NT2/D1 (cell line): ENCODE results near the gene PSORS1C1.

Source experiments
- DNase-seq: peaks from one replicate; pipeline ENCODE4 v3.0.0-alpha.2; 2011; ENCODE audit warnings: low read depth, low spot score
- H3K27me3 ChIP-seq: 2 replicates; pipeline ENCODE4 v1.6.0; 2011; ENCODE audit warnings: mild to moderate bottlenecking; ENCODE audit not compliant: insufficient read length, insufficient read depth
- H3K36me3 ChIP-seq: 2 replicates; pipeline ENCODE4 v1.6.1; 2011; ENCODE audit warnings: mild to moderate bottlenecking, low read length, mixed read lengths; ENCODE audit not compliant: insufficient read depth, insufficient read length
- H3K4me1 ChIP-seq: 2 replicates; pipeline ENCODE4 v1.5.1; 2011; ENCODE audit not compliant: insufficient read depth, insufficient read length
- H3K4me3 ChIP-seq: 2 replicates; pipeline ENCODE4 v1.5.1; 2011; ENCODE audit warnings: low read depth; ENCODE audit not compliant: insufficient read length
- H3K9ac ChIP-seq: 2 replicates; pipeline ENCODE4 v1.6.0; 2011; ENCODE audit warnings: low read depth; ENCODE audit not compliant: insufficient read length
- H3K9me3 ChIP-seq: 2 replicates; pipeline ENCODE4 v1.5.1; 2011; ENCODE audit warnings: mild to moderate bottlenecking, low read length; ENCODE audit not compliant: insufficient read depth
- SUZ12 ChIP-seq: IDR thresholded peaks from 2 replicates; pipeline ENCODE4 v1.6.1; 2011; ENCODE audit not compliant: insufficient read length, insufficient read depth; ENCODE audit errors: extremely low read depth
- YY1 ChIP-seq: IDR thresholded peaks from 2 replicates; pipeline ENCODE4 v1.6.1; 2011; ENCODE audit not compliant: insufficient read length, insufficient read depth
- ZNF274 ChIP-seq: IDR thresholded peaks from 2 replicates; pipeline ENCODE4 v1.6.1; 2011; ENCODE audit warnings: mild to moderate bottlenecking, low read depth, low read length

The PSORS1C1 gene

GRCh38 chr6:31114970-31115849, 610 bp downstream of the PSORS1C1 start:
- Histone ChIP-seq H3K4me3 (peak overlapping the region; percentile 8), H3K9ac (peak overlapping the region; percentile 36), H3K4me1 (peaks cover 14% of the 10 kb centered on the region), H3K27me3 (no peaks in the 10 kb centered on the region), H3K9me3 (no peaks in the 10 kb centered on the region; the same call in 1 of the 2 replicates), H3K36me3 (peaks cover 10% of the 10 kb centered on the region)
- TF ChIP-seq ZNF274 (no peak), SUZ12 (no peak), YY1 (no peak)
- DNase-seq: no peak

GRCh38 chr6:31115941-31116560, 1.5 kb downstream of the PSORS1C1 start:
- Histone ChIP-seq H3K4me3 (no peak overlapping the region), H3K9me3 (no peaks in the 10 kb centered on the region; the same call in 1 of the 2 replicates), H3K4me1 (peaks cover 12% of the 10 kb centered on the region), H3K9ac (no peak overlapping the region), H3K27me3 (no peaks in the 10 kb centered on the region), H3K36me3 (peaks cover 10% of the 10 kb centered on the region)
- TF ChIP-seq ZNF274: no peak
- TF ChIP-seq YY1: no peak
- no peak for TF ChIP-seq SUZ12
- DNase-seq: no peak

GRCh38 chr6:31116661-31117385, 2.2 kb downstream of the PSORS1C1 start:
- no peaks in the 10 kb centered on the region; the same call in 1 of the 2 replicates for H3K9me3 ChIP-seq
- H3K9ac ChIP-seq: no peak overlapping the region
- H3K4me3 ChIP-seq: no peak overlapping the region
- TF ChIP-seq ZNF274: no peak
- TF ChIP-seq SUZ12: no peak
- no peak for TF ChIP-seq YY1
- peaks cover 12% of the 10 kb centered on the region for H3K4me1 ChIP-seq
- peaks cover 10% of the 10 kb centered on the region for H3K36me3 ChIP-seq
- H3K27me3 ChIP-seq: no peaks in the 10 kb centered on the region
- DNase-seq: no peak

GRCh38 chr6:31118178-31118577, 3.6 kb downstream of the PSORS1C1 start:
- TF ChIP-seq YY1: no peak
- TF ChIP-seq SUZ12: no peak
- no peak for TF ChIP-seq ZNF274

GRCh38 chr6:31120151-31120915, 5.7 kb downstream of the PSORS1C1 start, which contains the start of gene CDSN:
Gene CDSN (minus strand): TSS chr6:31120446. CDS start chr6:31120419, 27 bp downstream.
- Histone ChIP-seq H3K9me3 (no peaks in the 10 kb centered on the region; the same call in 1 of the 2 replicates), H3K36me3 (peaks cover 10% of the 10 kb centered on the region), H3K4me3 (no peak within 1 kb of the TSS), H3K4me1 (peaks cover 6% of the 10 kb centered on the region), H3K9ac (no peak within 1 kb of the TSS), H3K27me3 (no peaks in the 10 kb centered on the region)
- TF ChIP-seq YY1 (no peak), SUZ12 (no peak), ZNF274 (no peak)
- DNase-seq: no peak

More at GRCh38 chr6:31118178-31118577, 3.6 kb downstream of the PSORS1C1 start:
- no peak for DNase-seq
- Histone ChIP-seq H3K9ac (no peak overlapping the region), H3K4me1 (peaks cover 10% of the 10 kb centered on the region), H3K27me3 (no peaks in the 10 kb centered on the region), H3K9me3 (no peaks in the 10 kb centered on the region; the same call in 1 of the 2 replicates), H3K36me3 (peaks cover 10% of the 10 kb centered on the region), H3K4me3 (no peak overlapping the region)

- Histone ChIP-seq H3K9me3 (no peaks in the 10 kb centered on the region; the same call in 1 of the 2 replicates), H3K9ac (no peak overlapping the region), H3K4me3 (no peak overlapping the region), H3K4me1 (peaks cover 7% of the 10 kb centered on the region), H3K36me3 (peaks cover 13% of the 10 kb centered on the region), H3K27me3 (no peaks in the 10 kb centered on the region)
- TF ChIP-seq YY1: no peak
- no peak for TF ChIP-seq ZNF274
- no peak for TF ChIP-seq SUZ12
- DNase-seq: no peak
Observed at GRCh38 chr6:31121131-31121790, 6.7 kb downstream of the PSORS1C1 start.
